Heart left ventricle (tissue), 16 donors: ENCODE data around the gene IL20RB. TPM values are rescaled to one million over a fixed set of nuclear protein-coding genes. Genes with fewer than 3 reads are reported as not detected.

Experiments used
- ATAC-seq, 4 donors: fragments of 200-7000 bp; cut with Tn5 transposase; one replicate each; pipeline ENCODE4 v1.9.1; 2020 to 2022; ENCODE audit warnings: moderate library complexity in 4 of 4, mild to moderate bottlenecking in 3 of 4, moderate number of reproducible peaks in 1 of 4
- DNase-seq, 5 donors: peaks; one replicate each; pipeline ENCODE4 v3.0.0-alpha.2; 2020
- H3K27ac ChIP-seq, 12 donors: fragments of 200-600 bp; sonication (generic) in 4 of 12; one replicate each; pipeline versions ENCODE4 v1.5.0 to v1.8.0; 2016 to 2022; ENCODE audit warnings: mild to moderate bottlenecking in 2 of 12
- H3K27me3 ChIP-seq, 9 donors: fragments of 200-600 bp; sonication (generic) in 2 of 9; one replicate each; pipeline versions ENCODE4 v1.5.1 to v1.8.0; 2016 to 2022; ENCODE audit warnings: mild to moderate bottlenecking in 3 of 9
- H3K36me3 ChIP-seq, 9 donors: fragments of 200-600 bp; sonication (generic) in 2 of 9; one replicate each; pipeline versions ENCODE4 v1.5.0 to v1.8.0; 2018 to 2022; ENCODE audit warnings: mild to moderate bottlenecking in 2 of 9
- H3K4me1 ChIP-seq, 12 donors: fragments of 200-600 bp; sonication (generic) in 4 of 12; one replicate each; pipeline versions ENCODE4 v1.5.0 to v1.8.0; 2016 to 2022; ENCODE audit warnings: mild to moderate bottlenecking in 3 of 12
- H3K4me3 ChIP-seq, 12 donors: fragments of 200-600 bp; sonication (generic) in 4 of 12; one replicate each; pipeline versions ENCODE4 v1.5.0 to v1.8.0; 2017 to 2022; ENCODE audit warnings: mild to moderate bottlenecking in 9 of 12, moderate library complexity in 4 of 12
- H3K9me3 ChIP-seq, 12 donors: fragments of 200-600 bp; sonication (generic) in 4 of 12; one replicate each; pipeline versions ENCODE4 v1.5.0 to v1.8.0; 2016 to 2022; ENCODE audit warnings: mild to moderate bottlenecking in 1 of 12
- POLR2A ChIP-seq, 2 donors: fragments of 450-650 bp; IDR thresholded peaks; one replicate each; pipeline ENCODE4 v1.6.1; 2017; ENCODE audit warnings: antibody characterized with exemption in 2 of 2, mild to moderate bottlenecking in 2 of 2, moderate library complexity in 2 of 2
- WGBS, 4 donors: extraction: QIAGEN DNeasy Blood & Tissue Kit in 2 of 4; methylation state at CpG; one replicate each; pipeline versions ENCODE4 v1.1.5 to v1.1.7; 2013 to 2018; 5-methylcytosine and 5-hydroxymethylcytosine counted together
- intact Hi-C, 10 donors: fragments of 100-400 bp; cut with DNase I; formaldehyde crosslinking; loops; one replicate each; pipeline versions ENCODE4 v1.11.1 to v1.14.2; 2022
- polyA plus RNA-seq, 2 donors: library from polyadenylated mRNA; stranded (reverse); fragments of 200-250 nt; gene quantifications; one replicate each; pipeline ENCODE4 v1.2.3, GENCODE V29; 2013
- total RNA-seq, 9 donors: library from RNA; depleted of rRNA in 2 of 9; stranded (reverse); fragments of >200 nt in 2 of 9; fragmentation: NEBNext Ultra II Directional in 3 of 9; extraction: Animal tissue kit (Norgen Biotek cat#: 25700) in 3 of 9; gene quantifications; one replicate each; pipeline versions ENCODE4 v1.1.0 to v1.2.4, GENCODE V29; 2016 to 2023
- TF ChIP-seq, protein P1 (sequence below), 12 donors: fragments of 200-600 bp; sonication (generic) in 4 of 12; IDR thresholded peaks; one replicate each; pipeline versions ENCODE4 v1.5.0 to v1.8.0; 2018 to 2022; ENCODE audit warnings: antibody characterized with exemption in 12 of 12, mild to moderate bottlenecking in 5 of 12
- donor health status: ischemic (EF 13 %, LVEDD 7.1; RV severe dilation, severe dysfunction).
- donor health status: healthy with polysubstance abuse.
- donor health status: DM: no; HTN: yes; CAD: no.
- donor health status: DM: no; HTN: no; CAD: no.
- donor health status: ischemic (EF 25% LVEDD 6.9; RV normal size, moderate dysfunction).
- donor health status: ischemic (EF 25% LVEDD 5.7; RV mildly dilated, moderate dysfunction).
- donor health status: healthy.
- donor health status: DM: yes; HTN: yes; CAD: no.
- donor health status: ischemic (EF 35%, LVEDD 5.7; RV mildly dilated, moderate dysfunction).
- donor health status: nonischemic (EF 11% LVEDD 7.7; RV severe dilation, severe dysfunction).
- donor health status: DM: yes; HTN: yes; CAD: no.
- donor health status: PGD.
- donor health status: ischemic (EF 29% LVEDD 5.4; RV normal size, mild dysfunction).
- donor health status: nonischemic (EF 23%, LVEDD 6.1; RV moderate dilation, normal function).

IL20RB gene
- total and polyA plus RNA-seq, 11 donors, result 0.14 to 1.1 (median 0.44) TPM

DNA sequence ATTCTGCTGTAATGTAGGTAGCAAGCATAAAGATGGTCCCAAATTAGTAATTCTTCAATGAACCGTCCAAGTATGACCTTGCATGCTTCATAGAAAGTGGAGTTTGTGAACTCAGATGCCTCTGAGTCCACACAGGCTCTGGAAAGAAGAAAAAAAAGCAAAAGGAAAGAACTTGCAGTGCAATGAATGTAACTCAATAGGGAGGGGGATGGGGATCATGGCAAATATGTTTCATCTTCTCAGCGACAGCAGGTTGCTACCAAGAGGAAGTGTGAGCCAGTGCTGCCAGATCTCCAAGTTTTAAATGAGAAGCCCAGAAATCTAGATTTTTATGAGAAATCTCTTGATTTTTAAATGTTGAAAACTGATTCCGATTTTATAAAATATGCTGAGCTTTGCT lies 50.3 kb downstream of the IL20RB start:
- Histone ChIP-seq H3K4me1 (peaks cover 0 to 11% (median 0%) of the 10 kb centered on the region in 12 donors), H3K4me3 (no peak overlapping the region), H3K9me3 (no peaks in the 10 kb centered on the region), H3K36me3 (no peaks in the 10 kb centered on the region), H3K27me3 (no peaks in the 10 kb centered on the region), H3K27ac (no peak overlapping the region)
- DNase-seq (no peak), ATAC-seq (no peak)
- TF ChIP-seq, protein P1, sequence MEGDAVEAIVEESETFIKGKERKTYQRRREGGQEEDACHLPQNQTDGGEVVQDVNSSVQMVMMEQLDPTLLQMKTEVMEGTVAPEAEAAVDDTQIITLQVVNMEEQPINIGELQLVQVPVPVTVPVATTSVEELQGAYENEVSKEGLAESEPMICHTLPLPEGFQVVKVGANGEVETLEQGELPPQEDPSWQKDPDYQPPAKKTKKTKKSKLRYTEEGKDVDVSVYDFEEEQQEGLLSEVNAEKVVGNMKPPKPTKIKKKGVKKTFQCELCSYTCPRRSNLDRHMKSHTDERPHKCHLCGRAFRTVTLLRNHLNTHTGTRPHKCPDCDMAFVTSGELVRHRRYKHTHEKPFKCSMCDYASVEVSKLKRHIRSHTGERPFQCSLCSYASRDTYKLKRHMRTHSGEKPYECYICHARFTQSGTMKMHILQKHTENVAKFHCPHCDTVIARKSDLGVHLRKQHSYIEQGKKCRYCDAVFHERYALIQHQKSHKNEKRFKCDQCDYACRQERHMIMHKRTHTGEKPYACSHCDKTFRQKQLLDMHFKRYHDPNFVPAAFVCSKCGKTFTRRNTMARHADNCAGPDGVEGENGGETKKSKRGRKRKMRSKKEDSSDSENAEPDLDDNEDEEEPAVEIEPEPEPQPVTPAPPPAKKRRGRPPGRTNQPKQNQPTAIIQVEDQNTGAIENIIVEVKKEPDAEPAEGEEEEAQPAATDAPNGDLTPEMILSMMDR (IDR thresholded peaks at IDR 0.05), result no peak
- intact Hi-C loops, result loop anchor here in 1 of 10 donors (10.0 kb wide), 1 partner anchor 143 kb away; the partner anchor contains the start of gene NCK1
- WGBS, 4 donors, result 79 to 86% (median 81%) methylated on average over 3 of the region's 3 CpGs

DNA sequence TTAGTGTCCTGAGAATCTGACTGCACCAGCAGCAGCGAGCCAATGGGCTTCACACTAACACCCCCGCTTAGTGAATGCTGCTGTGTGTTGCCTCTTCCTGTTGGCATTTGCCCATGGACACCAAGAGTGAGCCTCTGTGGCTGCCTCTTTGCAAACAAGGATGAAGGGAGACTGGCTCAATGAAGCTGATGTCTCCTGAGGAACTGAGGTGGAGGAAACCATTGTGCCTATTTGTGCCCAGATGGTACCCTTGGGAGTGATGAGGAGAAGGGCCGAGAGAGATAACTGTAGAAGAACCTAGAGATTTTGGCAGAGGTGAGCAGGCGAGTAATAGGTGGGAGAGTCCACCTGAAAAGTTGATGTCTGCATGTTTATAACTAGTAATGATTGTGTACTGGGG lies 51.2 kb downstream of the IL20RB start:
- no peaks in the 10 kb centered on the region for H3K9me3 ChIP-seq
- no peak overlapping the region for H3K27ac ChIP-seq
- TF ChIP-seq, protein P1 (IDR thresholded peaks at IDR 0.05), result no peak
- no peak for TF ChIP-seq POLR2A (IDR thresholded peaks at IDR 0.05)
- intact Hi-C loops, result loop anchor here in 1 of 10 donors (10.0 kb wide), 1 partner anchor 144 kb away; the partner anchor contains the start of gene NCK1
- no peak overlapping the region for H3K4me3 ChIP-seq
- no peak for ATAC-seq
- 92 to 95% (median 93%) methylated on average over 4 of the region's 4 CpGs for WGBS, 4 donors
- H3K27me3 ChIP-seq, result no peaks in the 10 kb centered on the region
- peaks cover 0 to 11% (median 3%) of the 10 kb centered on the region in 12 donors for H3K4me1 ChIP-seq
- DNase-seq, result no peak
- H3K36me3 ChIP-seq, result no peaks in the 10 kb centered on the region

DNA sequence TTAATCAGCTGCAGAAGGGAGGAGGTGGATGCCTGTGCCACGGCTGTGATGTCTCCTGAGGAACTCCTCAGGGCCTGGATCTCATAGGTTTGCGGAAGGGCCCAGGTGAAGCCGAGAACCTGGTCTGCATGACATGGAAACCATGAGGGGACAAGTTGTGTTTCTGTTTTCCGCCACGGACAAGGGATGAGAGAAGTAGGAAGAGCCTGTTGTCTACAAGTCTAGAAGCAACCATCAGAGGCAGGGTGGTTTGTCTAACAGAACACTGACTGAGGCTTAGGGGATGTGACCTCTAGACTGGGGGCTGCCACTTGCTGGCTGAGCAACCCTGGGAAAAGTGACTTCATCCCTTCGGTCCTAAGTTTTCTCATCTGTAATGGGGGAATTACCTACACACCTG lies 52.4 kb downstream of the IL20RB start:
- Histone ChIP-seq H3K27ac (no peak overlapping the region), H3K36me3 (no peaks in the 10 kb centered on the region), H3K27me3 (no peaks in the 10 kb centered on the region), H3K9me3 (no peaks in the 10 kb centered on the region), H3K4me1 (peaks cover 0 to 18% (median 6%) of the 10 kb centered on the region in 12 donors), H3K4me3 (no peak overlapping the region)
- intact Hi-C loops, result loop anchor here (5.0 to 10.0 kb wide), 12 partner anchors 55 to 938 kb away; partner anchors contain the start of genes SLC35G2 (in 7 of the 10), STAG1 (in 3 of the 10), NCK1 (in 2 of the 10) and IL20RB (in 1 of the 10)
- TF ChIP-seq, protein P1 (IDR thresholded peaks at IDR 0.05), result no peak
- no peak for TF ChIP-seq POLR2A (IDR thresholded peaks at IDR 0.05)
- ATAC-seq (no peak), DNase-seq (no peak)
- 94 to 99% (median 95%) methylated on average over 6 of the region's 6 CpGs for WGBS, 4 donors

DNA sequence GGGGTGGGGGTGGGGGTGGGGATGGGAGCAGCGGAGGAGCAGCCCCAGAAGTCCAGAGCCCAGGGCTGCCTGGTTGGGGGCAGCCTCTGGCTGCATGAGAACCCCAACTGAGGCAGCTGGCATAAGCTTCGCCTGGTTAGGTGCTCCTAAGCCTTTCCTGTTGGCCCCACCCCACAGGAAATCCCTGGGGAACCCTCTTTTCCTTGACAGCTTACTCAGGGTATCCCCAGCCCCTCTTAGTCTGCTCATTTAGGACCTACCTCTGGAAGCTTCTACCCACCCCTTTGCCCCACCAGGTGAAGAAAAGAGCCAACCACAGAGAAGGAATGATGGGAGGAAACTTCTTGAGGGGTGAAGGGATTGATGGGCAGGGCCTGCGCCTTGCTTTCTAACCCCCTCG lies 53.4 kb downstream of the IL20RB start:
- Histone ChIP-seq H3K9me3 (no peaks in the 10 kb centered on the region), H3K27ac (no peak overlapping the region), H3K4me1 (peaks cover 0 to 18% (median 6%) of the 10 kb centered on the region in 12 donors), H3K4me3 (no peak overlapping the region), H3K36me3 (no peaks in the 10 kb centered on the region), H3K27me3 (no peaks in the 10 kb centered on the region)
- ATAC-seq (no peak), DNase-seq (no peak)
- no peak for TF ChIP-seq POLR2A (IDR thresholded peaks at IDR 0.05)
- TF ChIP-seq, protein P1 (IDR thresholded peaks at IDR 0.05), result no peak
- intact Hi-C loops, result loop anchor here (5.0 to 10.0 kb wide), 12 partner anchors 56 to 939 kb away; partner anchors contain the start of genes SLC35G2 (in 7 of the 10), STAG1 (in 3 of the 10), NCK1 (in 2 of the 10) and IL20RB (in 1 of the 10)
- WGBS, 4 donors, result 92 to 98% (median 93%) methylated on average over 4 of the region's 4 CpGs
